ENCODE measurements around the gene SCAMP4. TPM values are rescaled to one million over a fixed set of nuclear protein-coding genes. Genes with fewer than 3 reads are reported as not detected.

The SCAMP4 gene
- total and polyA plus RNA-seq, 2 of the 13 experiments (the other 11 are each of a cell fraction or from before 2014, with no cell fraction given): 10.7 to 13.7 TPM

DNA sequence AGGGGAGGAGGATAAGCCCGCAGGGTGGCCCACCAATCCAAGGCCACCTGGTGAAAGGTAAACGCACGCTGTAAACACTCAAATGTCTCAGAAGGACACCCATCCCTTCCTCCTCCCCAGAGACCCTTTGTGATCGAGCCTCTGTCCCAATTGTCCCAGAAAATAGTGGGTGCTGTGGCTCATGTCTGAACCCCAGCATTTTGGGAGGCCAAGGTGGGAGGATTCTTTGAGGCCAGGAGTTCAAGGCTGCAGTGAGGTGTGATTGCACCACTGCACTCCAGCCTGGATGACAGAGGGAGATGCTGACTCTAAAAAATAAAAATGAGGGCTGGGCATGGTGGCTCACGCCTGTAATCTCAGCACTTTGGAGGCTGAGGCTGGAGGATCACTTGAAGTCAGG lies 16.8 kb upstream of the SCAMP4 start (continued):
- TF ChIP-seq, protein P1, sequence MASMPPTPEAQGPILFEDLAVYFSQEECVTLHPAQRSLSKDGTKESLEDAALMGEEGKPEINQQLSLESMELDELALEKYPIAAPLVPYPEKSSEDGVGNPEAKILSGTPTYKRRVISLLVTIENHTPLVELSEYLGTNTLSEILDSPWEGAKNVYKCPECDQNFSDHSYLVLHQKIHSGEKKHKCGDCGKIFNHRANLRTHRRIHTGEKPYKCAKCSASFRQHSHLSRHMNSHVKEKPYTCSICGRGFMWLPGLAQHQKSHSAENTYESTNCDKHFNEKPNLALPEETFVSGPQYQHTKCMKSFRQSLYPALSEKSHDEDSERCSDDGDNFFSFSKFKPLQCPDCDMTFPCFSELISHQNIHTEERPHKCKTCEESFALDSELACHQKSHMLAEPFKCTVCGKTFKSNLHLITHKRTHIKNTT (CRISPR knock-in tag; IDR thresholded peaks at IDR 0.05): no peak
- TF ChIP-seq ZMYM3 (CRISPR knock-in tag; IDR thresholded peaks at IDR 0.05): 0 out of 2 replicates have a peak, but pooled peaks have one; percentile 26
- TF ChIP-seq, protein P2, sequence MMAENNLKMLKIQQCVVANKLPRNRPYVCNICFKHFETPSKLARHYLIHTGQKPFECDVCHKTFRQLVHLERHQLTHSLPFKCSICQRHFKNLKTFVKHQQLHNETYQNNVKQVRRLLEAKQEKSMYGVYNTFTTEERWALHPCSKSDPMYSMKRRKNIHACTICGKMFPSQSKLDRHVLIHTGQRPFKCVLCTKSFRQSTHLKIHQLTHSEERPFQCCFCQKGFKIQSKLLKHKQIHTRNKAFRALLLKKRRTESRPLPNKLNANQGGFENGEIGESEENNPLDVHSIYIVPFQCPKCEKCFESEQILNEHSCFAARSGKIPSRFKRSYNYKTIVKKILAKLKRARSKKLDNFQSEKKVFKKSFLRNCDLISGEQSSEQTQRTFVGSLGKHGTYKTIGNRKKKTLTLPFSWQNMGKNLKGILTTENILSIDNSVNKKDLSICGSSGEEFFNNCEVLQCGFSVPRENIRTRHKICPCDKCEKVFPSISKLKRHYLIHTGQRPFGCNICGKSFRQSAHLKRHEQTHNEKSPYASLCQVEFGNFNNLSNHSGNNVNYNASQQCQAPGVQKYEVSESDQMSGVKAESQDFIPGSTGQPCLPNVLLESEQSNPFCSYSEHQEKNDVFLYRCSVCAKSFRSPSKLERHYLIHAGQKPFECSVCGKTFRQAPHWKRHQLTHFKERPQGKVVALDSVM (CRISPR knock-in tag; IDR thresholded peaks at IDR 0.05): peak; percentile 94
- TF ChIP-seq, protein P3, sequence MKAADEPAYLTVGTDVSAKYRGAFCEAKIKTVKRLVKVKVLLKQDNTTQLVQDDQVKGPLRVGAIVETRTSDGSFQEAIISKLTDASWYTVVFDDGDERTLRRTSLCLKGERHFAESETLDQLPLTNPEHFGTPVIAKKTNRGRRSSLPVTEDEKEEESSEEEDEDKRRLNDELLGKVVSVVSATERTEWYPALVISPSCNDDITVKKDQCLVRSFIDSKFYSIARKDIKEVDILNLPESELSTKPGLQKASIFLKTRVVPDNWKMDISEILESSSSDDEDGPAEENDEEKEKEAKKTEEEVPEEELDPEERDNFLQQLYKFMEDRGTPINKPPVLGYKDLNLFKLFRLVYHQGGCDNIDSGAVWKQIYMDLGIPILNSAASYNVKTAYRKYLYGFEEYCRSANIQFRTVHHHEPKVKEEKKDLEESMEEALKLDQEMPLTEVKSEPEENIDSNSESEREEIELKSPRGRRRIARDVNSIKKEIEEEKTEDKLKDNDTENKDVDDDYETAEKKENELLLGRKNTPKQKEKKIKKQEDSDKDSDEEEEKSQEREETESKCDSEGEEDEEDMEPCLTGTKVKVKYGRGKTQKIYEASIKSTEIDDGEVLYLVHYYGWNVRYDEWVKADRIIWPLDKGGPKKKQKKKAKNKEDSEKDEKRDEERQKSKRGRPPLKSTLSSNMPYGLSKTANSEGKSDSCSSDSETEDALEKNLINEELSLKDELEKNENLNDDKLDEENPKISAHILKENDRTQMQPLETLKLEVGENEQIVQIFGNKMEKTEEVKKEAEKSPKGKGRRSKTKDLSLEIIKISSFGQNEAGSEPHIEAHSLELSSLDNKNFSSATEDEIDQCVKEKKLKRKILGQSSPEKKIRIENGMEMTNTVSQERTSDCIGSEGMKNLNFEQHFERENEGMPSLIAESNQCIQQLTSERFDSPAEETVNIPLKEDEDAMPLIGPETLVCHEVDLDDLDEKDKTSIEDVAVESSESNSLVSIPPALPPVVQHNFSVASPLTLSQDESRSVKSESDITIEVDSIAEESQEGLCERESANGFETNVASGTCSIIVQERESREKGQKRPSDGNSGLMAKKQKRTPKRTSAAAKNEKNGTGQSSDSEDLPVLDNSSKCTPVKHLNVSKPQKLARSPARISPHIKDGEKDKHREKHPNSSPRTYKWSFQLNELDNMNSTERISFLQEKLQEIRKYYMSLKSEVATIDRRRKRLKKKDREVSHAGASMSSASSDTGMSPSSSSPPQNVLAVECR (CRISPR knock-in tag; IDR thresholded peaks at IDR 0.05; ENCODE audit: borderline replicate concordance): peak; percentile 35; the same call in 1 of the 2 replicates
- TF ChIP-seq, protein P4, sequence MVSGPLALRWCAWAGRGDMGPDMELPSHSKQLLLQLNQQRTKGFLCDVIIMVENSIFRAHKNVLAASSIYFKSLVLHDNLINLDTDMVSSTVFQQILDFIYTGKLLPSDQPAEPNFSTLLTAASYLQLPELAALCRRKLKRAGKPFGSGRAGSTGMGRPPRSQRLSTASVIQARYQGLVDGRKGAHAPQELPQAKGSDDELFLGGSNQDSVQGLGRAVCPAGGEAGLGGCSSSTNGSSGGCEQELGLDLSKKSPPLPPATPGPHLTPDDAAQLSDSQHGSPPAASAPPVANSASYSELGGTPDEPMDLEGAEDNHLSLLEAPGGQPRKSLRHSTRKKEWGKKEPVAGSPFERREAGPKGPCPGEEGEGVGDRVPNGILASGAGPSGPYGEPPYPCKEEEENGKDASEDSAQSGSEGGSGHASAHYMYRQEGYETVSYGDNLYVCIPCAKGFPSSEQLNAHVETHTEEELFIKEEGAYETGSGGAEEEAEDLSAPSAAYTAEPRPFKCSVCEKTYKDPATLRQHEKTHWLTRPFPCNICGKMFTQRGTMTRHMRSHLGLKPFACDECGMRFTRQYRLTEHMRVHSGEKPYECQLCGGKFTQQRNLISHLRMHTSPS (CRISPR knock-in tag; IDR thresholded peaks at IDR 0.05; ENCODE audit: low read depth): no peak
- TF ChIP-seq CEBPG (CRISPR knock-in tag; IDR thresholded peaks at IDR 0.05): 0 out of 2 replicates have a peak, but pooled peaks have one; percentile 10

Measured in HepG2 (cell line).